Measurements from ENCODE around the gene GLRX. TPM values are rescaled to one million over a fixed set of nuclear protein-coding genes. Genes with fewer than 3 reads are reported as not detected.

GLRX gene
- total and polyA plus RNA-seq, 2 of the 13 experiments (the other 11 are each of a cell fraction or from before 2014, with no cell fraction given), result 63.8 to 499 TPM

GRCh38 chr5:95823738-95824609 lies 1.4 kb upstream of the GLRX start (continued):
- peak; percentile 67; the same call in 1 of the 2 replicates for TF ChIP-seq AHDC1 (CRISPR knock-in tag; IDR thresholded peaks at IDR 0.05; ENCODE audit: borderline replicate concordance)
- no peak for TF ChIP-seq ZNF547 (CRISPR knock-in tag; IDR thresholded peaks at IDR 0.05)
- peak; percentile 27; the same call in 1 of the 2 replicates for TF ChIP-seq ZBTB20 (CRISPR knock-in tag; IDR thresholded peaks at IDR 0.05; ENCODE audit: borderline replicate concordance, low read depth)
- TF ChIP-seq KLF16 (CRISPR knock-in tag; IDR thresholded peaks at IDR 0.05), result peak in 1 of 2 experiments; percentile 69; a peak in 1 of 4 replicates
- no peak for TF ChIP-seq GABPA (IDR thresholded peaks at IDR 0.05; ENCODE audit: low read depth, low read length)
- peak; percentile 56 for TF ChIP-seq GABPA (CRISPR knock-in tag; IDR thresholded peaks at IDR 0.05; ENCODE audit: low read depth)
- TF ChIP-seq PREB (CRISPR knock-in tag; IDR thresholded peaks at IDR 0.05), result no peak
- TF ChIP-seq SP5 (CRISPR knock-in tag; IDR thresholded peaks at IDR 0.05; ENCODE audit: borderline replicate concordance, low read depth), result peak; percentile 69
- TF ChIP-seq ZNF564 (CRISPR knock-in tag; IDR thresholded peaks at IDR 0.05), result 0 out of 2 replicates have a peak, but pooled peaks have one; percentile 25
- no peak for TF ChIP-seq ZNF691 (CRISPR knock-in tag; IDR thresholded peaks at IDR 0.05; ENCODE audit: borderline replicate concordance, low read depth)
- no peak for TF ChIP-seq KMT2A (CRISPR knock-in tag; IDR thresholded peaks at IDR 0.05)
- no peak for TF ChIP-seq AKNA (CRISPR knock-in tag; IDR thresholded peaks at IDR 0.05; ENCODE audit: borderline replicate concordance)
- TF ChIP-seq TEAD3 (CRISPR knock-in tag; optimal IDR thresholded peaks at IDR 0.05; ENCODE audit: borderline replicate concordance), result no peak
- TF ChIP-seq HDAC1 (CRISPR knock-in tag; IDR thresholded peaks at IDR 0.05), result peak; percentile 34; the same call in 1 of the 2 replicates
- no peak for TF ChIP-seq ZNF224 (CRISPR knock-in tag; IDR thresholded peaks at IDR 0.05)

All from HepG2 (cell line).